ENCODE results near the gene DNAH1.

The DNAH1 gene

DNA sequence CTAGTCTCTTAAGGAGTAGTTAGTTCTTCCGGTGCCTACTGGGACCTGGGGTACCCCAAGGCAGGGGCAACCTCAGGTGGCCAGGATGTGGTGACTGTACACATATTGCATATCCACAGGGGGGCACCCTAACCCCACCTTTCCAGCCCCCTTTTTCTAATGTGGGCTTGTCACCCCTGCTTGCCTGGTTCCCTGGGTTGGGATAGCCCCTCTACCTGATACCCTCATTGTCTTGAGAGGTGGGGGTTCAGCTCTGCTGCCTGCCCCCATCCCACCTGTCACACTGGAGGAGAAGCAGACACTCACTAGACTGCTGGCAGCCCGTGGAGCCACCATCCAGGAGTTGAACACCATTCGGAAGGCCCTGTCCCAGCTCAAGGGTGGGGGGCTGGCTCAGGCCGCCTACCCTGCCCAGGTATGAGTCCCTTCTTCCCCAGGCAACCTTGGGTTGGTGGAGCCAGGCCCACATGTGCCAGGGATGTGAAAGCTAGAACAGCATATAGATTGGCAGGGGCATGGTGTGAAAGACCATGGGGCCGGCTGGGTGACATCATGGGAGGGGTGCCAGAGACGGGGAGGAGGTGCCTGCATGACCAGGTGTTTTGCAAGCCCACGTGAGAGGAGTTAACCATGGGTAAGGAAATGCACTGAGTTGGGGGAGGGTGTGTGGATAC, 24.5 kb upstream of the DNAH1 start:
- DNase-seq, result peak; percentile 10 to 17

DNA sequence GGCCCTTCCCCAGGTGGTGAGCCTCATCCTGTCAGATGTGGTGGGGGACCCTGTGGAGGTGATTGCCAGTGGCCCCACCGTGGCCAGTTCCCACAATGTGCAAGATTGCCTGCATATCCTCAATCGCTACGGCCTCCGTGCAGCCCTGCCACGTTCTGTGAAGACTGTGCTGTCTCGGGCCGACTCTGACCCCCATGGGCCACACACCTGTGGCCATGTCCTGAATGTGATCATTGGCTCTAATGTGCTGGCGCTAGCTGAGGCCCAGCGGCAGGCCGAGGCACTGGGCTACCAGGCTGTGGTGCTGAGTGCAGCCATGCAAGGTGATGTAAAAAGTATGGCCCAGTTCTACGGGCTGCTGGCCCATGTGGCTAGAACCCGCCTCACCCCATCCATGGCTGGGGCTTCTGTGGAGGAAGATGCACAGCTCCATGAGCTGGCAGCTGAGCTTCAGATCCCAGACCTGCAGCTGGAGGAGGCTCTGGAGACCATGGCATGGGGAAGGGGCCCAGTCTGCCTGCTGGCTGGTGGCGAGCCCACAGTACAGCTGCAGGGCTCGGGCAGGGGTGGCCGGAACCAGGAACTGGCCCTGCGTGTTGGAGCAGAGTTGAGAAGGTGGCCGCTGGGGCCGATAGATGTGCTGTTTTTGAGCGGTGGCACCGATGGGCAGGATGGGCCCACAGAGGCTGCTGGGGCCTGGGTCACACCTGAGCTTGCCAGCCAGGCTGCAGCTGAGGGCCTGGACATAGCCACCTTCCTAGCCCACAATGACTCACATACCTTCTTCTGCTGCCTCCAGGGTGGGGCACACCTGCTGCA, 23.7 kb upstream of the DNAH1 start:
- no peak for DNase-seq

DNA sequence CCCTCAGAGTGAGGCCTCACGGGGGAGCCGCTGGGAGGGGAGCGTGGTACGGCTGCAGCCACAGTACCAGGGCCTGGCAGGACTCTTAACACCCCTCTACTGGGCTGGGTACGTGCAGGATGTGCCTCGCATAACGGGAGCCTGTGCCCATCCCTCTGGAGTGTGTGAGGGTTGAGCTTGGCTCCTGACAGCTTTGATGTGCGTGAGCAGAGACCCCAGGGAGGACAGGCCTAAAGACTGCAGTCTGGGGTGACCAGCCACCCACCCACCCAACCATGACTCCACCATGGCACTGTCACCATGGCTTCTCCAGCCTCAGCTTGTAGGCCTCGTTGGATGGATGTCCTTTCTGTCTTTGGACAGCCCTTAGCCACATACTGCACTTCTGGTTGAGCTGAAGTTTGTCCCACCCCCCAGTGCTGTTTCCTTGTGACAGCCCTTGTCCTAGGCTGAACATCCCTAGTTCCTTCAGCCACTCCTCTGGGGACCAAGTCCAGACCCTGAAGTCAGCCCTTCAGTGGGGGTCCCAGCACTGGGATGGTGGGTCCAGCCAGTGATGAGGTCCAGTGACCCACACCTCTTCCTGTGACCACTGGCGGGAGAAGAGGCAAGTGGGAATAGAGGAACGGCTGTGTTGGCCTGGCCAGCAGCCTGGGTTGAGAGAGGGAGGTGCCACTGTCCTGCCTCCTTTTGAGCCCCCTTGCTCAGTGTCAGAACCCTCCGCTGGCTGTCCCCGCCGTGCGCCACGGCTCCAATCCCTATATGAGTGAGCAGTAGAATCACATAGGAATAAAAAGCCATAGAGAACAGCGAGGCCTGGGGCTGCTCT, 22.4 kb upstream of the DNAH1 start:
- no peak for DNase-seq

DNA sequence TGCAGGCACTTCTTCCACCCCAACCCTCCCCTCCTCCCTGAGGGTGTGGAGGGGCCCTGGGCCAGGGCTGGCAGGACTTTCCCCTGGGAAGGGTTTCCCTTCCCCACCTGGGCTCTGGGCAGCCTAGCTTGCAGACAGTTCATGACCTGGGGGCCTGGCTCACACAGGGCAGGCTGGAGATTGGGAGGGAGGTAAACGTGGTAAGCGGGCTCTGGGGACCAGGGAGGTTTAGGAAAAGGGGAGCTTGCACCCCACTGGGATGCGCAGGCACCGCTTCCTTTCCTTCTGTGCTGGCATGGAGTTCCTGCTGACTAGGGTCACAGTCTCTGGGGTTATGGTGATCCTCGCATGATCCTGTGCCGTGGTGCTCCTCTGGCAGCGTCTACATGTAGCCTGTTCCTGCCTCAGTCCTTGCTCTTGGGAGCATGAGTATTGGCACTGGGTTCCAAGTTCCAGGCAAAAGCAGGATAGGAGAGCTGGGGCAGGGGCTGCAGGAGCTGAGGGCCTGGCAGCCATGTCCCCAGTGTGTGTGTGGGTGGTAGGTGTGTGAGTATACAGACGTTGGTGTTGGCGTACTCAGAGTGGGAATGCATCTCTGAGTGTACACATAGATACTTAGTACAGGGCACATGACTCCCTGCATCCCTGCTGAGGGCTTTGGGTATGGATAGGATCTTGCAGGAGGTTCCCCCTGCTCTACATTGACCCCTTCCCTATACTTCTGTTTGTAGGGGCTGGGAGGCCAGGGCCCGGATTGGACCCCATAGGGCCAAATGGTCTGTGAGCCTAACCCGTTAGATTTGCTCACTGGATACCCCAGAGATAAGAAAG, 21.6 kb upstream of the DNAH1 start:
- no peak for DNase-seq

DNA sequence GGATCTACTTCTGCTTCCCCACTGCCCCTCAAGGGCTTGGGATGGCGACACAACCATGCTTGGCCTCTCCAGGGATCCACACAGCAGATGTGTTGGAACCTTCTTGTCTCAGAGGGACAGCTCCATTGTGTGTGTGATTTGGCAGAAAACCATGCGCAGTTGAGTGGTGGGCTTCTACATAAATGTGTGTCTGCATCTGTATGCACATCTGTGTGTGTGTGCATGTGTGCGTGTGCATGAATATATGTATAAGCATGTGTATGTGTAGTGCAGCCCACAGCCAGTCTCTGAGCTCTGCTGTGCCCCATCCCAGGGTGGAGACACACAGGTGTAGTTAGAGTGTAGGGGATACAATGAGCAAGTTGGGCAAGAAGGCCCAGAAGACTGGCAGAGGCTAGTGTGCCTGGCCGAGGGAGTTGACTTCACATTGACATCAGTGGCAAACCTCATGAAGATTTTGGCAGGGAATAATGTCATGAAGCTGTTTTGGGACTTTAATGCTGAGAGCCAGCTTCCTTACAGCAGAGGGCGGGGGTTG, 20.4 kb upstream of the DNAH1 start:
- DNase-seq, result no peak

DNA sequence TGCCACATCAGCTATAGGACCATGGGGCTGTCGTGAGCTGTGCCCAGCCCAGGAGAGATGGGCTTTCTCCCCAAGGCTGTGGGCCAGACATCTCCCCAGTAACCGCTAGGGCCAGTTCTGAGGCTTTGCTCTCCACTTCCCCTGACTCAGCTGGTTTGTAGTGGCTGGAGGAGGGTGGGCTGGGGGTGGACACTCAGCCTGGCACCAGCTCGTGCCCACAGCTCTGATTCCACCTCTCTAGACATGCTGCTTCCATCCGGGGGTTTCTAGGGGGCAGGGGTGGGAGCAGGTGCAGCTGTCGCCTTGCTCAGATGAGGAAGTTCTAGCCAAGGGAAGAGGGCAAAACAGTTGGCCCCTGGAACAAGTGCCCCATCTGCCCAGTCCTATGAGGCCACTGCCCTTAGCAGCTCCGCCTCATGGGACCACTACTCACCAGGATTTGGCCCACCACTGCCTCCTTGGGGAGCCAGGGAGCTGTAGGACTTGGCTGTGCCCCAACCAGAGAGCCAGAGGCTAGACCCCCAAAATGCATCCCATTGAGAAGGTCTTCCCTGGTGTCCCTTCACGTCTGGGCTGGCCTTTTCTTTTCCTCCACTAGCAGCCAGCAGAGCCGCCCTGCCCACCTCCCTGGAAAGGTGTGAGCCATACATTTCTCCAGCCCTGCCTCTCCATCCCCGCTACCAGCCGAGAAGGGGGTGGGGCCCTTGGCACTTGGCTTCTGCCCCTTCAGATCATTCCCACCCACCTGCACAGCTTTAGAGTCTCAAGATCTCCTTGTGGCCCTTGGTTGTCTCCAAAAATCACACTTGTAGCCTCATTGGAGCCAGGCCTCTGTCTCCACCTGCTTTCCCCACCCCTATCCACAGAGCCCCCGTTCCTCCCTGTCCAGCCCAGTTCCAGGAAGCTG, 18.6 kb upstream of the DNAH1 start:
- DNase-seq, result no peak

DNA sequence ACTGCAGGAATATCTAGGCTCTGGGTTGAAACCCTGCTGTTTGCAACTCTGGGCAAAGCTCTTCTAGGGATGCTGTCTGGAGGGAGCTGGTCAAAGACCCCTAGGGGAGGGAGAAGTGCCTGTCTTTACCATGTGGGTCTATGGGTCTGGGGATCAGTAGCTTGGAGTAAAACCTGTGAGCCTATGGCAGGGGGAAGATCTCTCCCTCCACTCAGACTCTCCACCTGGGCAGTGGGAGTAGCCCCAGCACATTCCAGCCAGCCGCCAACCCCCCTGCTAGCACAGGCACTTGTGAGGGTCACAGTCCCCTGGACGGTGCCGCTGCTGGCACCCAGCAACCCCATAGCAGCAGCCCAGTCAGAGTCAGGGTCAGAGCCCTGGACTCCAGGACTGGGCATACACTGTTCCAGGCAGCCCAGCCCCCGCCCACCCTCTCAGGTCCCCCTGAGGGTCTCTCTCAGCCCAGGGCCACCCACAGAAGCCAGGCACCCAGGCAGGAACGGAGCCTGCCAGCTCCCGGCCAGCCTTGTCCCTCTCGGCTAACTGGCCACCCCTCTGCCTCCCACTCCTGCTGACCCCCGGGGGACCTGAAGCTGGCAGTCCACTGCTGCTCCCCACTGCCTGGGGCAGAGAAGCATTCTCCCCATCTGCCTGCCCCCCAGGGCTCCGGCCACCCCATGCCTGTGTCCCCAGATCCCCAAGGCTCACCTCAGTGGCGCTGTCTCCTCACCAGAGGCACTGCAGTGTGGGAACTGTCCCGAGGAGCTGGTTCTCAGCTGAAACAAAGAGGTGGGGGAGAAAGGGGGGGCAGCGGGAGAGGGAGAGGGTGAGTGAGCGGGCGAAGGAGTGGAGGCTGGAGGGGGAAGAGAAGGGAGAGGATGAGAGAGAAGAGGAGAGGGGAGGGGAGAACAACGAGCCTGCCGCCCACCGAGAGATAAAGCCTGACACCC, 17.7 kb upstream of the DNAH1 start:
- DNase-seq, result no peak

DNA sequence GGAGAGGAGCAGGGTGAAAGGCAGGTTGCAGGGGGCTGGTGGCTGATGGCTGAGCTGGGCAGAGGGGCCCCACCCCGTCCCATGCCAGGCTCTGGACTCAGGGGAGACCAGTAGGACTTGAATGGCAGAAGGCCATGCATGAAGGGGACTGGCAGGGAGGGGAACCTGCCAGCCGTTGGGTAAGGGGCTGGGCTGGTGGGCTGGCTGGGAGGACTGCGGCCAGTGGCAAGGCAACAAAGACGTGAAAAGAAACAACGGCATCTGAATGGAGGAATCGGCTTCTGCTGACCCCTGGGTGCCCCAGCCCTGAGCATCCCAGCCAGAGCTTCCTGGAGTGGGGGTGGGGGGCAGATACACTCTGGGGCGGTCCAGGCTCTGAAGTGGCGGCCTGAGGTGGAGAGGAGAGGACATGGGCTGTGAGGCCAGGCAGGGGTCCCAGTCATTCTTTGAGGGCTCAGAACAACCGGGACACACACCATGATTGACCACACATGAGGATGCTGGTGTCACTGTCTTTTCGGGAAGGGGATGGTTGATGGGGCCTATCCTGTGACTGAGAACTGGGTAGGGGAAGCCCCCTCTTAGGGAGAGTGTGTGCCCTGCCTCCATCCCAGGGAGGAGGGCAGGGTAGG, 16.8 kb upstream of the DNAH1 start:
- no peak for DNase-seq

DNA sequence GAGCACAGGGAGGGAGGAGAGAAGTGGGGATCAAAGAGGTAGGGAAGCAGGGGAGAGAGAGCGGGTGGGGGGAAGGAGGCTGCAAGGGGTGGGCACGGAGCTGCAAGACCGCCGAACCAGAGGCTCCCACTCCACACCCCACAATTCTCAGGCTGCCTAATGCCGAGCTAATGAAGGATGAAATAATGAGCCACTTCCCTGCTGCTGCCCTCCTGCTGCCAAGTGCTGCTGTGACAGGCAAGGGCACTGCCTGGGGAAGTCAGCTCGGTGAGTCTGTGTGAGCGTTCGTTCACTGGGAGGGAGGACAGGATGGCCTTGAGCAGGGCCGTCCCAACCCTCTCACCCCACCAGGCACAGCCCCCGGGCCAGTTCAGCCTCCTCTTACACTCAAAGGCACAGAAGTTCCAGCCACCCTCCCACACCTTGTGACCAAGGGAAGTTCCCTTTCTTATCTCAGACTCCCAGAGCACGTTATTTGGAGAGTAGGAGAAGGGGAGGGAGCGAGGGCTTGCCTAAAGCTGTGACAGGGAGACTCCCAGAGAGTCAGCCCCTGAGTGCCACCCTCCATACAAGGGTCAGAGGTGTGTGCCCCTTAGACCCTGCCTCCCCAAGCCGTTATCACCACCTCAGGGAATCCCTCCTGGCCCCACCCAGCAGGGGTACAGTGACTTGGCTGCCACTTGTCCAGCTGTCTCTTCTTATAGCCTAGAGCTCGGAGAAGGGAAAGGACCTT, 16.1 kb upstream of the DNAH1 start:
- peak in 1 of 2 experiments; percentile 27 for DNase-seq

DNA sequence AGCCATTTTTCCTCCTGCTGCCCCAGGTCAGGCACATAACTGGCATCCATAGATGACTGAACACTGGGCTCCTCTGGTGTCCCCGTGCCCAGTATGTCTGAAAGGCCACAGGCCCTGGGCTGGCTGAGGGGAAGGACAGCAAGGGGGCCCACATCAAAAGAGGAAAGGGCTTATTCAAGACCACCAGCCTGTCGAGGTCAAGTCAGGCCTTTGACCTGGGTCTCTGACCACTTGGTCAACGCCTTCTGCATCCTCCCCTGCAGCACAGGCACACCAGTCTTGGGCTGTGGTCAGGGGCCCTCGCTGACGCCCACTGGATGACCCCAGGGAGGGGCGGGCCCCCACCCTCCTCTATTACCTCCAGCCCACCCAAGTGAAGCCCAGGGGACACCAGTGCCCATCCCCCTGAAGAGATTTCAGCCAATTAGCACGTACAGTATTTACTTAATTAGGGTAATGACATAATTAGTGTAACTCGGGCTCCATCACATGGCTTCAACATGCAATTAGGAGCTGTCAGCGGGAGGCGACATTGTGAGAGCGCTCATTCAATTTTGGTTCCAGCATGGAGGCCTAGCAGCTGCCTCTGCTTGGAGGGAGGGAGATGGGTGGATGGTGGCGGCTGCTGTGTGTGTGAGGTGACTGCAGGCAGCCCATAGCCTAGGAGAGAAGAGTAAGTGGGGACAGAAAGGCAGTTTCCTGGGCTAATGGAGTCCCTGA, 13.5 kb upstream of the DNAH1 start:
- DNase-seq, result peak; percentile 21 to 67

DNA sequence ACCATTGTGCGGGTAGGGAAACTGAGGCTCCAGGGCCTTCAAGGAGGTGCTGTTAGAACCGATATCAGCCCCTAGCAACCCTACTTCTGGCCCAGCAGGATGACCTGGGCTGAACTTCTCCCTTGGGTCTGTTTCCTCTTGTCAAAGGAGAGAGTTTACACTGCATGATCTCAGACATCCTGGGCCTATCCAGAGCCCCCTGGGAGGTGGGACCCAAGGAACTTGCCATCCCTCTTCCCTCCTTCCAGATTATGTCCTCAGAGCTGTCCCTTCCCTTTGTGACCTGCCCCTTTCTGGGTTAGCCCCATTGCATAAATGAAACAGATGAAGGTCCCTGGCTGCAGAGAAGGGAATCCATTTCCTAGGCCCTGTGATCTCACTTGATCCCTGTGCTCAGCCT, 12.3 kb upstream of the DNAH1 start:
- DNase-seq, result no peak

DNA sequence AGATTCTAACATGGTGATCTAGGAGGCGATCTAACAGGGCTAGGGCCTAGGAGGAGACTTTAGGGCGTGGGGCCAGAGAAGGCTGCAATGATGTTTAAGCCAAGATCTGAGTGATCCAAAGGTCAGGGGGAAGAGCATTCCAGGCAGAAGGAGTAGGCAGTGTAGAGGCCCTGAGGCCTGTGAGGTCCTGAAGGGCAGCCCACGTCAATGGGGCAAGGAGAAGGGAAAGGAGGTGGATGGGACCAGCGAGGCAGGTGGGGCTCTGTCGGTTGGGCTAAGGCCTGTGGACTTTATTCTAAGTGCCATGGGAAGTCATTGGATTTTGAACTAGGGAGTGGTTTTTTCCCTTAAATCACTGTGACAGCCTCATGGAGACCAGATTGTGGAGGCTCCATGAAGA, 10.2 kb upstream of the DNAH1 start:
- DNase-seq, result no peak

DNA sequence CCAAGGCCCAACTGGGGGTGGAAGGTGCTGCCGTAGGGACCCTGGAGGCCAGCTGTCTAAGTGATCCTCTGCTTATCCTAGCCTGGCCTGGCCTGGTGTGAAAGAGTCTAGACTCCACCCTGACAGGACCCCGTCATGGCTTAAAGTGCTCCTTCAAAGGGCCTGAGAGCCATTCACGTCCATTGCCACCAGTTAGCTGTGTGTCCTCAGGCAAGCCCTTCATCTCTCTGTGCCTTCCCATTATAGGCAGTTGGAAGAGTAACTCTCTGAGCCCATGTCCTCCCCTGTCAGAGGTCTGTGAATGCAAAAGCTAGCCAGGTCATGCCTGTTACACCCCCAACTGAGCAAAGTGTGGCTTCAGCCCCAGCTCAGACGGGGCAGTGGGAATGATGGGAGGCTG, 9.1 kb upstream of the DNAH1 start:
- no peak for DNase-seq

DNA sequence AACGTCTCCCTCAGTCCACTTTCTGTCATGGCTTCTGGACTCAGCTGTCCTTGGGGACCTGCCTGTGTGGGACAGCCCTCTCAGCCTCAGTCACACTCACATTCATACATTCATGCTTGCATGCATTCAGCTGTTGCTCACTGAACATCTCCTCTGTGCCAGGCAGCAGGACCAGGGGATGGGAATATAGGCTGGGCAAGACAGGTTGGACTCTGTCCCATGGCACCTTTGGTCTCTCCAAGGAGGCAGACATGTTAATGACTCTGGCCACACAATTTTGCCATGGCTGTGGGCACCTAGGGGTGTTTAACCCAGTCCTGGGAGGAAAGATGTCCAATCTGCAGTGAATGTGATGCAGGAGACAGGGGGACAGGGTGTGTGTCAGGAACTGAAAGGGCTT, 7.8 kb upstream of the DNAH1 start:
- no peak for DNase-seq

DNA sequence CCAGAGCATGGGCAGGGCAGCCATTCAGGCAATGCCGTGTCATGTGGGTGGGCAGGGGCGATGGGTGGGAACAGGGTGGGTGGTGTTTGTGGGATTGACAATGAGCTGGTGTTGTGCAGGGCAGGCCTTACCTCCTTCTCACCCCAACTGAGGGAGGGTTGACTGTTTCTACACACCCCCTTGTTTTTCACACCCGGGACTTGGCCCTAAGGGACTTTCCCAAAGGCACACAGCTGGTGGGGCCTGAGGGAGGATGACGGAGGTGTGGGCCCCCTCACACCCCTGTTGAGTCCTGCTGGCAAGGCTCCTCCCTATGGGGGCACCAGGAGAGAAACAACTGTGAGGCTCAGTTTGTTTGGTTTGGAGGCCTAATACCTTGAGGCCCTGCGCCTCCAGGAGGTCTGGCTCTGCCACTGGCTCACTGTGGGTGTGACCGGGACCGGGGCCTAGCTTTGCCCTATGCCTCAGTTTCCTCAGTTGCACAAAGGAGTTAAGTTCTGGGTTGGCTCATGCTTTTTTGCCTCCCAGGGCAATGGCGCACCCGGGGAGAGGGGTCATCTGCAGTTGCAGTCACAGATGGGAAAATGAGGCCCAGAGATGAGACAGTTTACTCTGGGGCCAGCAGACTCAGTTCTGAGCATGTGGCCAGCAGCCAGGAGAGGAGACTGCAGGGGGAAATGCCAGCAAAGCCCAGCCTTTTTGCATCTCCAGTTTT, 5.1 kb upstream of the DNAH1 start:
- peak in 1 of 2 experiments; percentile 18 for DNase-seq

DNA sequence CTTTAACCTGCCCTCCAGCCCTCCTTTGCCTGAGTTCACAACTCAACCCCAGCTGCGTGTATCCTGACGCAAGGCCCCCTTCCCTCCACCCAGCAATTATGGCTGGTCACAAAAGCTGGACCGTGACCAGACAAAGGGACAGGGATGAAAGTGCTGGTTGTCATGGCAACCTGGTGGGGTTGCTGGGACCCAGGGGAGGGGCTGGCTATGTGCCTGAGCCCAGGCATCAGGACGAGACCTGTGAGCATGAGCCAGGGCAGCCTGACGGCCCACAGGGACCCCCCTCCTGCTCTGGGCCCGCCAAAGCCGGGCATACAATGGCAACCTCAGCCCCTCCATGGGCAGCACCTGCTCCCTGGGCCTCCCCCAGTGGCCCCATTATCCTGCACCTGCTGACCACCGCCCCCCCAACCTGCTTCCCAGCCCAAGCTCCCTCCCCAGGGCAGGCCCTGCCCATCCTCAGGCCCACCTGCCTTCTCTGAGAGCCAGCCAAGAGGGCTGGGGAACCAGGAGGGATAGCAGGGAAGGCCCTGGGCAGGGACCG, 4.5 kb upstream of the DNAH1 start:
- DNase-seq, result peak; percentile 80 to 81

DNA sequence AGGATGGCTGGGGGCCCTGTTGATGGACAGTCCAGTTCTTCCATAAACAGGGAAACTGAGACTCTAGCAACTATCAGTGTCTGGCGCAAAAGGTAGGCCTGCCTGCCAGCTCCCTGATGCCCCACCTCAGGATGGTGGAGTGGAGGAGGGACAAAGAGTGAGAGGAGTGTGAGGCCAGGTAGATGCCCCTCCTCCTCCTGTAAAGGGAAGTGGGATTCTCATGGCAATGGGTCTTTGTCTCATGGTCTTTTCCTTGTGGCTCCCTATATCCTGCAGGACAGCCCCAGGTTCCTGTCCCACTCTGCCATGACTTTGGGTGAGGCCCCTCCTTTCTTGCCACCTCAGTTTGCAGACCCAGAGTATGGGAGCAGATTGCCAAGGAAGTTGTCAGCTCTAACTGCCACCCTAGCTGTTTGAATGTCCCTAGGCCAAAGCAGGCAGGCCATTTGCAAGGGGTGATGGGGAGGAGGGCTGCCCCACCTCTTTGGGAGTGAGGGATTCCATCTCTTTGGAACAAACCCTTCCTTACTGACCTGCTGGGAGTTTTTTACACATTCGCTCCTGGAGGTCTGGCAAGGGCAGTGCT, 2.8 kb upstream of the DNAH1 start:
- DNase-seq, result no peak
